Endothelial cell of umbilical vein (primary cell): ENCODE results near the gene CCSER1. TPM values are rescaled to one million over a fixed set of nuclear protein-coding genes. Genes with fewer than 3 reads are reported as not detected.

ENCODE experiments used
- BruUV-seq: library from RNA; stranded (reverse); fragments of 400-500 nt; replicated peaks from 2 replicates; lab custom pipeline; 2021; lab: Mats Ljungman, UMichigan
- CTCF ChIA-PET: fragments of 300-600, 350-600 bp; sonication (Branson Sonifier 250); formaldehyde crosslinking; loops from one replicate; lab custom pipeline; 2021; ENCODE audit warnings: antibody characterized with exemption, inconsistent platforms; lab: Charles Lee
- POLR2A ChIA-PET: fragments of 300-600, 350-600 bp; sonication (Branson Sonifier 250); formaldehyde crosslinking; loops from one replicate; lab custom pipeline; 2021; ENCODE audit warnings: antibody characterized with exemption, inconsistent platforms; lab: Charles Lee
- DNase-seq: peaks from one replicate; pipeline ENCODE4 v3.0.0-alpha.2; 2011; ENCODE audit warnings: low read depth, low spot score
- FAIRE-seq: peaks from 2 replicates; lab custom pipeline; 2011; peaks lifted over from hg19 to GRCh38; lab: Jason Lieb, UNC
- H2AFZ ChIP-seq: 2 replicates; pipeline ENCODE4 v1.6.0; 2012; ENCODE audit warnings: low read depth, low read length, control low read depth, inconsistent platforms
- H3K27ac ChIP-seq: 2 replicates; pipeline ENCODE4 v1.5.1; 2011; ENCODE audit warnings: low read depth, mild to moderate bottlenecking, control low read depth, low read length, moderate library complexity; ENCODE audit not compliant: insufficient read depth
- H3K27me3 ChIP-seq, 2 experiments: 2 replicates each; pipeline versions ENCODE4 v1.6.0 to v1.6.1; 2011; ENCODE audit warnings: low read length in 2 of 2, mixed read lengths in 1 of 2; ENCODE audit not compliant: control insufficient read depth in 2 of 2, insufficient read depth in 2 of 2
- H3K36me3 ChIP-seq, 2 experiments: 2 replicates in 1 of 2; 3 replicates in 1 of 2; pipeline ENCODE4 v1.5.1; 2011; ENCODE audit warnings: low read length in 2 of 2, mild to moderate bottlenecking in 1 of 2, moderate library complexity in 1 of 2; ENCODE audit not compliant: control insufficient read depth in 2 of 2, insufficient read depth in 2 of 2; ENCODE audit errors: extremely low read depth in 1 of 2
- H3K4me1 ChIP-seq: 3 replicates; pipeline ENCODE4 v1.5.1; 2011; ENCODE audit warnings: mild to moderate bottlenecking, low read length; ENCODE audit not compliant: control insufficient read depth, insufficient read depth; ENCODE audit errors: extremely low read depth
- H3K4me2 ChIP-seq: 2 replicates; pipeline ENCODE4 v1.6.1; 2011; ENCODE audit warnings: low read length, control low read depth, mixed read lengths; ENCODE audit not compliant: insufficient read depth
- H3K4me3 ChIP-seq, 3 experiments: fragments of 200-600 bp in 1 of 3; sonication (generic), shearing (Covaris generic) in 1 of 3; replicated peaks in 1 of 3; 2 replicates each; pipeline ENCODE4 v1.5.1; 2011 to 2016; ENCODE audit warnings: control low read depth in 3 of 3, low read length in 3 of 3, mild to moderate bottlenecking in 2 of 3, inconsistent platforms in 1 of 3, low read depth in 1 of 3, moderate library complexity in 1 of 3; ENCODE audit not compliant: insufficient read depth in 1 of 3
- H3K79me2 ChIP-seq: 2 replicates; pipeline ENCODE4 v1.6.0; 2012; ENCODE audit warnings: low read length, inconsistent platforms; ENCODE audit not compliant: control insufficient read depth, insufficient read depth
- H3K9ac ChIP-seq: replicated peaks from 2 replicates; pipeline ENCODE3; 2011; ENCODE audit warnings: low read length, control low read depth; ENCODE audit not compliant: insufficient read depth; ENCODE audit errors: extremely low read depth
- H3K9me1 ChIP-seq: replicated peaks from 3 replicates; pipeline ENCODE4 v1.6.0; 2011; ENCODE audit warnings: mild to moderate bottlenecking, low read length; ENCODE audit not compliant: control insufficient read depth, insufficient read depth; ENCODE audit errors: extremely low read depth
- H3K9me3 ChIP-seq: replicated peaks from 2 replicates; pipeline ENCODE4 v1.5.1; 2012; ENCODE audit warnings: low read length, inconsistent platforms; ENCODE audit not compliant: control insufficient read depth, insufficient read depth
- H4K20me1 ChIP-seq: replicated peaks from 2 replicates; pipeline ENCODE3; 2011; ENCODE audit warnings: mild to moderate bottlenecking, low read length; ENCODE audit not compliant: control insufficient read depth, insufficient read depth; ENCODE audit errors: extremely low read depth
- CTCF ChIP-seq, 2 donors: IDR thresholded peaks; 1 replicate in 1 of 2; 2 replicates in 1 of 2; pipeline ENCODE4 v1.5.1; 2011; ENCODE audit warnings: low read length in 2 of 2, mild to moderate bottlenecking in 2 of 2, moderate library complexity in 2 of 2, control low read depth in 1 of 2, inconsistent platforms in 1 of 2, low read depth in 1 of 2; ENCODE audit not compliant: insufficient read depth in 1 of 2; ENCODE audit errors: extremely low read depth in 1 of 2
- EZH2 ChIP-seq: IDR thresholded peaks from 2 replicates; pipeline ENCODE4 v1.6.1; 2012; ENCODE audit warnings: borderline replicate concordance, low read depth, mild to moderate bottlenecking, moderate library complexity, low read length, inconsistent platforms; ENCODE audit not compliant: severe bottlenecking
- FOS ChIP-seq: IDR thresholded peaks from 2 replicates; pipeline ENCODE4 v1.6.1; 2011; ENCODE audit warnings: mild to moderate bottlenecking, low read length, moderate library complexity, borderline replicate concordance; ENCODE audit not compliant: insufficient read depth
- GATA2 ChIP-seq: IDR thresholded peaks from 2 replicates; pipeline ENCODE4 v1.7.0; 2011; ENCODE audit warnings: low read depth, mild to moderate bottlenecking, moderate library complexity, mixed read lengths, low read length; ENCODE audit not compliant: insufficient read length, insufficient read depth
- JUN ChIP-seq: IDR thresholded peaks from 2 replicates; pipeline ENCODE4 v1.6.1; 2011; ENCODE audit warnings: borderline replicate concordance, low read depth; ENCODE audit not compliant: insufficient read length, insufficient read depth
- MAX ChIP-seq: IDR thresholded peaks from 2 replicates; pipeline ENCODE4 v1.6.1; 2011; ENCODE audit not compliant: insufficient read depth, insufficient read length
- MYC ChIP-seq: IDR thresholded peaks from one replicate; pipeline ENCODE4 v1.6.1; 2011; ENCODE audit warnings: mild to moderate bottlenecking, low read depth, low read length
- POLR2A ChIP-seq: IDR thresholded peaks from 2 replicates; pipeline ENCODE4 v1.6.1; 2012; ENCODE audit warnings: low read depth, mild to moderate bottlenecking, control low read depth, low read length
- POLR2AphosphoS5 ChIP-seq: IDR thresholded peaks from 2 replicates; pipeline ENCODE4 v1.6.1; 2012; ENCODE audit warnings: low read depth, mild to moderate bottlenecking, control low read depth, low read length, moderate library complexity; ENCODE audit not compliant: insufficient read depth
- dilution Hi-C: fragments of 300-500 bp; cut with MboI; formaldehyde crosslinking; loops from one replicate; pipeline ENCODE4 v1.15.0; 2019; ENCODE audit warnings: low sequenced_read_pairs; ENCODE audit not compliant: extremely low pct_ligation_motif_present
- intact Hi-C: fragments of 100-400 bp; cut with micrococcal nuclease; formaldehyde crosslinking; loops from one replicate; pipeline ENCODE4 v1.10.0; 2022
- polyA plus RNA-seq, 4 experiments: library from polyadenylated mRNA; depleted of rRNA in 3 of 4; stranded (reverse) in 3 of 4; unstranded in 1 of 4; fragments of >200 nt; gene quantifications; 2 replicates each; pipeline versions ENCODE4 v1.2.1 to v1.2.3, GENCODE V29; 2011 to 2012; ENCODE audit warnings: missing spikeins in 1 of 4
- total RNA-seq: library from RNA; stranded (reverse); gene quantifications from 2 replicates; pipeline ENCODE4 v1.2.3, GENCODE V29; 2021

The CCSER1 gene
- total and polyA plus RNA-seq, 2 donors (not counting 3 experiments of a cell fraction or from before 2014, with no cell fraction given) = 0.11 to 1.8 TPM

- Histone ChIP-seq H3K4me1 (no peaks in the 10 kb centered on the region), H2AFZ (no peak overlapping the region), H3K9me1 (no peaks in the 10 kb centered on the region), H3K79me2 (no peaks in the 10 kb centered on the region), H3K4me2 (no peak overlapping the region), H3K36me3 (no peaks in the 10 kb centered on the region), H3K27me3 (no peaks in the 10 kb centered on the region), H4K20me1 (no peaks in the 10 kb centered on the region), H3K9me3 (no peaks in the 10 kb centered on the region), H3K4me3 (no peak overlapping the region), H3K9ac (no peak overlapping the region), H3K27ac (no peak overlapping the region)
- BruUV-seq = no TSS peak
- ChIA-PET CTCF (no interaction called here), POLR2A (no interaction called here)
- FAIRE-seq = no peak
- intact Hi-C loops = no loop called here
- TF ChIP-seq MAX = no peak
- no peak for TF ChIP-seq JUN
- TF ChIP-seq EZH2 = no peak
- TF ChIP-seq POLR2A = no peak
- no peak for TF ChIP-seq GATA2
- TF ChIP-seq MYC = no peak
- no peak for TF ChIP-seq CTCF (IDR thresholded peaks at IDR 0.05; ENCODE audit: extremely low read depth in 1 of 2, insufficient read depth in 1 of 2, low read depth in 1 of 2, low read length in 2 of 2)
- TF ChIP-seq POLR2AphosphoS5 = no peak
- TF ChIP-seq FOS = no peak
- no peak for DNase-seq
- dilution Hi-C loops = no loop called here
These were observed 1370.7 kb downstream of the CCSER1 start for GRCh38 chr4:91497892-91498291.
